ENCODE data around the gene IL17C. TPM values are rescaled to one million over a fixed set of nuclear protein-coding genes. Genes with fewer than 3 reads are reported as not detected.

The IL17C gene
- total RNA-seq, 1 donor from 2014 or later: not detected

DNA sequence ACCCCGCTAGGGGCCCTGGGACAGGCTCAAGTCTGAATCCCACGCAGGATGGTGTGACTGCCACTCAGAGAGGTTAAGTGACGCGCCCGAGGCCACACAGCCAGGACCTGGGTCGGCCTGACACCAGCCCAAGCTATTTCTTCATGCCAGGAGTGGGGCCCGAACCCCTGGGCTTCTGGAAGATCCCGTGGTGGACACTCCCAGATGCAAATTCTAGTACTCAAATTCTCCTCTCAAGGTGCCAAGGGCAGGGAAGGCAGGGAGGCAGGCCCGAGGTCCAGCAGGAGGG, 5.2 kb downstream of the IL17C start:
- DNase-seq (ENCODE audit: low spot score): no peak

DNA sequence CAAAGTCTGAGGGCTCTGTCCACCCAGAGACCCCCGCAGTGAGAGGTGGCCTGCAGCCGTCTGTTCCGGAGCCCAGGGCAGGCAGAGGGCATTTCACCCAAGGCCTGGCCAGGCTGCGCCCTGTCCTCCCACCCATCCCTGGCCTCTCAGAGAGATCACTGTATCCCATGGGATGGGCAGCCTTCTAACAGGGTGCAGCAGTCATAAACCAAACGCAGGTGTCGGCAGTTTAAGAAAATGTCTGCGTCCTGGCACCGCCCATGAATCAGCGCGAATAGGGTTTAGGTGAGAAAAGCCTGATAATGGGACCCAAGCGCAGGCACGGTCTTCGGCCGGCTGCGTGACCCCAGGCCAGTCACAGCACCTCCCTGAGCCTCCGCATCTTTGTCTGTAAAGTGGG, 7.1 kb downstream of the IL17C start:
- no peak for DNase-seq (ENCODE audit: low spot score)

DNA sequence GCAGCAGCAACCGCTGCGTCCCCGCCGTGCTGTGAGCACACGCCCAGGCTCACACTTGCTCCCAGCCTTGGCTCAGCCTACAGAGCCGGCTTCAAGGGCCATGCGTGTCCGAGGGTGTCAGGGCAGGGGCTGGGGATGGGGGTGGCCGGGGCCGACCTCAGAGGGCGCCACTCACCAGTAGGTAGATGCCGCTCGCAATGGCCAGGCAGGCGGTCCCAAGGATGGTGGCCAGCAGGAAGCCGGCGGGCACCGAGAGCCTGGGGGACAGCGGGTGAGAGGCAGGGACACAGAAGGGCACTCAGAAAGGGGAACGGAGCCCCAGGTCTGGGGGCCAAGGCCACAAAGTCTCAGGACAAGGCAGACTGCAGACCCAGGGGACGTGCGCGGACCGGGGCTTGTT, 7.6 kb downstream of the IL17C start:
- no peak for DNase-seq (ENCODE audit: low spot score)

DNA sequence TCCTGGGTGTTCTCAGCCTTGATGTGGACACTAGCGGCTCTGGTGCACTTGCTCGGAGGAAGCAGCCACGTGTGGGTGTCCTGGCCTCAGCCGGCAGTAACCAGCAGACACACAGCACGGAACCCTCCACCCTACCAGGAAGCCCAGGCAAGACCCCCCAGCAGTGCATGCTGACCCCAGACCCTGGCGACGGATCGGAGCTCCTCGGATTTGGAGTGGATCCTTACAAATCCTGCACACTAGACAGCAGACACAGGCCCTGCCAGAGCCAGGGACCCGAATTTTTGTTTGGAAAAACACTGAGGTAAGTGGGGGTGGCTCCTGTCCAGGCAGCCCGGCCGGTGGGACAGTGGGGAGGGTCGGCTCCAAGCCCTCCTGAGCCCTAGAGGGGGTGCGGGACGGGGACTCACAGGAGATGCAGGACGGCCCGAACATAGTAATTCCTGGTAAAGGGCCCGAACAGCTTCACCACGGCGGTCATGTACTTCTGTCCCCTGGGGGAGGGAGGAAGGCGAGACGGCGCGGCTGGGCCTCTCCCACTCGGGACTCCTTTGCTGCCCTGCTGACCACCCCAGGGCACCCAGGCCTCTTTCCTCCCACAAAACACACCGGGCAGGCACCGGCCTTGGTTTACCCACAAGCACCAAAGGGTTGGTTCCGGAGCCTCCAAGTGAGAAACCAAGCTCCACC, 8.1 kb downstream of the IL17C start:
- DNase-seq (ENCODE audit: low spot score): no peak

DNA sequence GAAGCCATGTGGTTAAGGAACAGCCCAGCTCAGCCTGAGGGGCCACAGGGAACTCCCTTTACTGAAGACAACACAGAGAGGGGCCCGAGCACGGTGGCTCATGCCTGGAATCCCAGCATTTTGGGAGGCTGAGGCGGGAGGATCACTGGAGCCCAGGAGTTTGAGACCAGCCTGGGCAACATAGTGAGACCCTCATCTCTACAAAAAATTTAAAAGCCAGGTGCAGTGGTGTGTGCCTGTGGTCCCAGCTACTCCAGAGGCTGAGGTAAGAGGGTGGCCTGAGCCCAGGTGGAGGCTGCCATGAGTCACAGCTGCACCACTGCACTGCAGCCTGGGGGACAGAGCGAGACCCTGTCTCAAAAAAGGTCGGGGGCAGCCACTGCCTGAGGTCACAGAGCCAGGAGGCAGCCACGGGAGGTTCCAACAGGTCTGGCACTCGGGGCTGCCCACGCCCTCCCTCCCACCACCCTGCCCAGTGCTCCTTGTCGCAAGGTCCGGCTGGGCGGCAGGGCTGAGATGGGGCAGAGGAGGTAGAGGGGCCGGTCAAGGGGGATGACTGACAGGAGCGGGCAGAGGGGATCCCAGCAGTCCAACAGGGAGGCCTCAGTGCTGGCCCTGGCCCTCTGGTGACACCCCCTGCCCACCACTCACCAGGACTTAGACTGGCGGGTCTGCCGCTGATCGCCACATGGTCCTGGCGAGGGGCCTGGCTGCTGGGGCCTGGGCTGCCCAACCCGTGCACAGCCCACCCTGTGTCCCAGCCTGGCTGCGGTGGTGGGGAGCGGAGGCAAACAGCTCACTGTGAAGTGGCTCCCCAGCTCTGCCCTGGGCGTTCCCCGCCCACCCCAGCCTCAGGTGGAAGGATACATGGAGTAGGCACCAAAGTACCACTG, 9.1 kb downstream of the IL17C start:
- no peak for DNase-seq (ENCODE audit: low spot score)

DNA sequence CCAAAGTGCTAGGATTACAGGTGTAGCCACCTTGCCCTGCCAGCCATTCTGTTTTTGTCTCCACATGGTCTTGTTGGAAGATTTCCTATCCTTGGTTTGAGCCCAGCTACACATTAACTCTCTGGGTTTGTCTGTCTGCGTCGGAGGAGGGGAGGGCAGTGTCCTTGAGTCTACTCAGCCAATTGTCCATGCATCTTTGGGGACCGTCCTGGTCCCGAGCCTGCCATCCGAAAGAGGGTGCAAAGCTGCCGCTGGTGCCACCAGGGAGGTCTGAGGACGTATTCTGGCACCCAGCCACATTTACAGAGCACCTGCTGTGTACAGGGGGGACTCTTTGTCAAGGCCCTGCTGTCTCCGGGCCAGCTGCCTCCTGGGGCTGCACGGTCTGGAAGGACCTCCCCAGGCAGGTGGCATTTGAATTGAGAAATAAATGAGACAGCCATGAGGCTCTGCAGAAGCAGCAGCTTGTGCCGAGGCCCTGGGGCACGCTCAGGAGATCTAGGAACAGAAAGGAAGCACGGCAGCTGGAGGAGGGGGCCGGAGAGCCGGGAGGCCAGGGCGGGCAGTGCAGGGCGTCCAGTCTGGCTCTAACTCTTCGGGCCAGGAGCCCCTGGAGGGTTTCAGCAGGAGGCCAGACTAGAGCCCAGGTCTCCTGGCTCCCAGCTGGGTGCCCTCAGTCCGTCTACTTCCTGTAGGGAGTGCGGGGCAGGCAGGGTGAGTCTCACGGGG, 11.0 kb downstream of the IL17C start:
- no peak for DNase-seq (ENCODE audit: low spot score)

DNA sequence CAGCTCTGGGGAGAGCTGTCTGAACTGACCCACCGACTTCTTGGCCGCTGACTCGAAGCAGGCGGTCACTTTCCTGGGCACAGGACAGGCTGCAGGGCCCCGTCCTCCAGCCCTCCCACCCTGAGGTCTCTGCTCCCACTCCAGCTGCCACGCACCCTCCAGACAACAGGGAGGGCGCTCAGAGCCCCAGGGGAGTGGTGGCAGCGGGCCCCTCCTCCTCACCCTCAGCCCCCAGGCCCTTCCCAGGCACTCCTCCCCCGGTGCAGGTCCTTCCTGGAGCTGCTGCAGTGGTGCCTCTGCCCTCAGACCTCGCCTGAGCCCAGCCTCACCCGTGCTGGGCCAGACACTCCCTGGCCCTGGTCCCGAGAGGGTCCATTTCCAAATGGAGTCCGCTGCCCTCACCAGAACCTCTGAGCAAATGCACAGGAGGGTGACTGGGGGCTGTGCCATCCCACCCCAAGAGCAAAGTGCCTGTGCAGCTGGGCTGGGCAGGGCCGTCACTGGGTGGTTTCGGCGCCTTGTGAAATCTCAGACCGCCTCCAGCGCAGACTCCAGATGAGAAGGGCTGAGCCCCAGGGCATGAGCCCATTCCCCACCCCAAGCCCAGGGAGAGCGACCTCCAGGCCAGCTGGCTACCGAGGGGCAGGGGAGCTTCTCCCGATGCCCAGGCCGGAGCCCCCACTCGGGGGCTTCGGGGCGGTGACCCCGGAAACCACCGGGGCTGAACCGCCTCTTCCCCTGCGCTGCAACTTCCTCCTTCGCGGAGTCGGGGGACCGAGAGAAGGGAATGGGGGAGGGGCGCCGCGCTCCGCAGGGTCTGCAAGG, 11.8 kb downstream of the IL17C start:
- DNase-seq (ENCODE audit: low spot score): no peak

DNA sequence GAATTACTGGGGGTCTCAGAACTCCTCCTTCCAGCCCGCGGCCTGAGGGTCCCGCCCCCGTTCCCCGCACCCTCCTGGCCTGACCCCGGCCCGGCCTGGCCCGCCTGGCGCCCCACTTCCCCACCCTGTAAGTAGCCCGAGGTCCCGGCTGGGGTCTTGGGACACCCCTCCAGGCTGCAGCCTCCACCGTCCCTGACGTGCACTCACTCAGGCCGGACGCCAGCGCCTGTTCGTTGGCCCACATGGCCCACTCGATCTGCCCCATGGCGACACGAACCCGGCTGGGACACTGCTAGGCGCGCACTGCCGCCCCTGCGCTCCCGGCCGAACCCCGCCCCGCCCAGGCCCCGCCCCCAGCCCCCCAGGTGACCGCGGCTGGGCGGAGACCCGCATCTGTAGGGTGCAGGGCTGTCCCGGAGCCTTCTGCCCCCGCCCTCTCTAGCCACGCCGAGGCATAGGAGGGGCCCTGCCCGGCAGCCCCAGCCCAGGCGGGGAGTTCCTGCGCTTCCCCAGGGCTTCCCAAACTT, 12.4 kb downstream of the IL17C start, which contains the start of gene CYBA:
CYBA (minus strand) TSS at position 305 of the 527 bp plus-strand sequence; CDS start at position 265, 40 bp downstream.
- no peak for DNase-seq (ENCODE audit: low spot score)

DNA sequence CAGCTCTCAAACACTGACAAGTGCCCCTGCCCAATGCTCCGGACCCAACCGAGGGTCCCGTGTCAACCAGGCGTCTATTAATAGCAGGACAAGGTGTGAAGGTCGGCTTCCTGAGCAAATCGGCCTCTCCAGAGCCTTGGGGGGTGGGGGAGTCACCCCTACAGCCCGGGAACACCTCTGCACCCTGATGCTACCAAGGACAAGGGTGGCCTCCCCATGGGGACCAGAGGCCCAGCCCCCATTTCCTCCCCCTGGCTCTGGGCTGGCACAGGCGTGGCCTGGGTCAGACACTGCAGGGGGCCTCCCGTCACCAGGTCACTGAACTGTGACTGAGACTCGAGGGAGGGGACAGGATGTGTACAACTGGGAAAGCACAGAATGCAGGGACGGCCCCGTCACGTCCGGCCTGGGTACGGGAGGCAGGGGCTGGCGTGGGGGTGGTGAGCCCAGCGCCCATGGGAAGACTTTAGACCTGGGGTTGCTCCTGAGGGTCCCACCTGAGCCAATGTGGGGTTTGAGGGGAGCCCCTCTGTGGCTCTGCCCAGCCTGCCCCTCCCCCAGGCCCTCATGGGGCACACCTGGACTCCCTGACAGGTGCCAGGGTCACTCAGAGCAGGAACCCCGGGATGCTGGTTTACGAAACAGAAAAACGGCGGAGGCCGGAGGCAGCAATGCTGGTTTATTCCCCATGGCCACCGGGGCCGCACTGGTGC, 13.1 kb downstream of the IL17C start:
- DNase-seq (ENCODE audit: low spot score): no peak

DNA sequence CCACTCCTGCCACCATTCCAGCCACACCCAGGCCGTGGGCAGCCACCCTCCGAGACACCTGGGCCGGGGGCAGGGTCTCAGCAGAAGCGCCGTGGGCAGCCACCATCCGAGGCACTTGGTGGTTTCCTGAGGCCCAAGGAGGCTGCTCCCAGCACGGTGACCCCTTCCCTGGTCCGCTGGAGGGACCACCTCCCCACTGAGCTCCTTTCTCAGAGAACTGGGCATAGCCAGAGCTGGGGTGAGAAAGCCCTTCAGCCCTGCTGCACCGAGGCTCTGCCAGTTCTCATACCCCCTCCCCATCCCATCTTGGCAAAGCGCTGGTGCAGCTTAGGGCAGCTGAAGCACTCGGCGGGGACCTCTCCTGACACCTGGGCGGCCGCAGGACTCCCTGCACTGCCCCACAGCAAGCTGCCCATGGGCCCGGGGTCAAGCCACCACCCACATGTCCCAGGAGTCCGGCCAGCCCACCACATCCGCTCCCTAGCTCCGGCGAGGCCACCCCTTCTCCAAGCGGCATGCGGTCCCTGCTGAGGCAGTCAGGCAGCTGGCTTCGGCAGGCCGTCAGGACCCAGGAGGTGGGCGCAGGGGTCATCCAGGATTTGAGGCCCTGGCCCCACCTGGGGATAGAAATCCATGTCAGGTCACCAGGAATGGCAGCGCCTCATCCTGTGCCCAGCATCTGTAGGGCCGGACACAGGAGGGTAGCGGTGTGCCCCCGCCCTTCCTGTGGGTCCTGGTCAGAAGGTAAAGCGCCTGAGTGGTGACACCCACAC, 13.8 kb downstream of the IL17C start:
- no peak for DNase-seq (ENCODE audit: low spot score)

DNA sequence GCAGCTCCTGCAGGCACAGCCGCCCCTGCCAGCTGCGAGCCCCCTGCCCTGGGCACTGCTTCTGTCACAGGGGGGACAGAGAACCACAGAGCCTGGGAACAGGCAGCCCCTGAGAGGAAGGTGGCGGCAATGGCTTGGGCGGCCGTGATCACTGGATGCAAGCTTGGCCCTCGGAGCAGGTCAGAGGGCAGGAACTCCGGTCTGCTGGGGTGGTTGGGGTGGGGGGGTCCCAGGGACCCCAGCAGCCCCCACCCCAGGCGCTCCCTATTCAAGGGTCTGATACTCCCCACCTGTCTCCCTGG, 14.3 kb downstream of the IL17C start:
- DNase-seq (ENCODE audit: low spot score): no peak

DNA sequence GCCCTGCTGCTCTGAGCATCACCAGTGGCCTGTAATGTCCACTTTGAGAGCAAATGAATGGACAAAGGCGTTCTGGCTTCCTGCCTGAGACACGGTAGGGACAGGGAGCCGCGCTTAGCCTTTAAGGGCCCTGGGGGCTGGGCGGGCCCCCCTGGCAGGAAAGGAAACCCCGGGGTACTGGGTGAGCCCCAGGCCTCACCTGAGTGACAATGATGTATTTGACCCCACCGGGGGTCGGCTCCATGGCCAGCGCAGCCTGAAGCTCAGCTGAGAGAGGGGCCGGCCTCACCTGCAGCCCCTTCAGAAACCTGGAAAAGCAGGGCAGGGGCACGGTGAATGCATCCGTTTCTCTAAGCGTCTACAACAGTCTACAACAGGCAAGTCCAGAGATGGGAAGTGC, 14.7 kb downstream of the IL17C start:
- no peak for DNase-seq (ENCODE audit: low spot score)

DNA sequence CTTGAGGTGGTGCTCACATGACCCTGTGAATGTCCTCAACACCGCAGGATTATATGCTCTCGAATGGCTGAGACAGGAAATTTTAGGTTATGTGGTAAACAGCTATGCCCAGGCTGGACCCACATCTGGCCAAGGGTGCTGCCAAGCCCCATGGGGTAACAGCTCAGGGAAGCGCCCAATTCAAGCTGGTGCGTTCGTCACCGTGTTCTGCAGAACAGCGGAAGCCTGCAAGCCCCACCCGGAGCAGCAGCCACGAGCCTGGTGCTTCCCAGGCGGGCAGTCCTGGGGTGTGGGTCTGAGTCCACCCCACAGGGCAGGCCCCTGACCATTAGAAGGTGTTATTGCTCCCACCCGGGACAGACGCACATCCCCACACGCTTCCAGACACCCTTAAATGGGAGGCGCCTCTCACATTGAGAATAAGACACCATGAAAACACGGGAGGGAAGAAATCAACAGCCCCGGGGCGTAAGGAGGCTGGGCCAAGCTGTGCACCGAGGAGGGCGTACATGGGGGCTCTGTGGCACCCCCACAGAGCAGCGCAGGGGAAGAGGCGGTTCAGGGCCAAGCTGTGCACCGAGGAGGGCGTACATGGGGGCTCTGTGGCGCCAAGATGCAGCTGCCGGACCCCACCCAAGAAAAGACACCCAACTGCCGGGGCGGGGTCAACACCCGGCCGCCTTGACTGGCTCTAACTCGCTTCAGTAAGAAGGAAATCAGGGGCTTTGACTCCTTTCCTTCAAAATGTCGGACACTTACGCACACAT, 15.4 kb downstream of the IL17C start:
- no peak for DNase-seq (ENCODE audit: low spot score)

DNA sequence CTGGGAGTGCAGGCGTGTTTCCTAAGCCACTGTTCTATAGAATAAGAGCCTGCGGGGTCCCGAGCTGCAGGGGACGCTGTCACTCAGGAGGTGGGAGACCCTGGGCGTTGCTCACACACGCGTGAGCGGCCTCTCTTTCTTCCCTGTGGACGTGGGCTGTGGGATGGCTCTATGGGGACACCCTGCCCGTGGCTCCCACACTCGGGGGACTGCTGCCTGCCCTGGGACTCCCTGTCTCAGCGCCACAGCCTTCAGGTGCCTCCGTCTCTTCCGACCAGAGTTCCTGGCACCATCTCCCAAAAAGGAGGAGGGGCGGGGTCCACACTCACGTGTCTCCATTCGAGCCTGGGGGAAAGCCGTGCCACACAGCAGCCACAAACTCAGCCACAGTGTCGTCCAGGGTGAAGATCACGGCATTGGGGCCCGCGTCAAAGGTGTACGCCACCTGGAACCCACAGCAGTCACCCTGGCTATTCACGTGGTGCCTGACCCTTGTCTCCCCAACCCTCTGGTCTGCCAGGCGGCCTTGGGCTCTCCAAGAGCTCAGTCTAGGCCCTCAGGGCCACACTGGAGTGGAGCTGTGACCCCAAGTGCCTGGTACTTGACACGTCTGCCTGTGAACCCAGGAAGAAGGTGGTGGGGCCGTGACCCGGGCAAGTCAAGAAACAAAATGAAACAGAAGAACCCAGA, 16.1 kb downstream of the IL17C start:
- no peak for DNase-seq (ENCODE audit: low spot score)

DNA sequence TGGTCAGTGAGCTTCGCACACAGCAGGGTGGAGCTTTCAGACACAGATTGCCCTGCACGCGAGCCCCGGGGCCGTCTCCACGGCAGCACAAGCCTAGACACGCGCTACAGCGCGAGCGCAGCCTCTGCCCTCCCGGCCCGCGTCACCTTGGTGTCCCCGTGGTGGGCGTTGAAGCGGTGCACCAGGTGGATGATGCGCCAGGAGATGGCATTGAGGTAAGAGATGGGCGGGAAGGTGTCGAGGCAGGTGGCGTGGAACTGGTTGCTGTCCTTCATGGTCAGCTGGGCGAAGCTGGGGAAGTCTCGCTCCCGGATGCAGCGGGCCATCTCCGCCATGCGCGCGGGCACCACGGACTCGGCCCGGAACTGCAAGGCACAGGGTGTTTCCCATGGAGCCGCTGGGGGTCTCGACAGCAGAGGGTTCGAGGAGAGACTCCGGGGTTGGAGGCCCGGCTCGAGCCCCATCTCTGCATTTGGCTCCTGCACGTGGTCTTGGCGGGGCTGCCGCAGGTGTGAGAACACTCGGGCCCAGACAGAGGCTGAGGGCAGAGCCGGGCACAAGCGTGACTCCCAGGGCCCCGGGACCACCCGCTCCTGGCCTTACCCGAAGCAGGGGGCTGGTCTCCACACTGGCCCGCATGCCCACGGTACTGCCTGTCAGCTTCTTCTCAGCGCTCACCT, 16.8 kb downstream of the IL17C start:
- DNase-seq (ENCODE audit: low spot score): no peak

DNA sequence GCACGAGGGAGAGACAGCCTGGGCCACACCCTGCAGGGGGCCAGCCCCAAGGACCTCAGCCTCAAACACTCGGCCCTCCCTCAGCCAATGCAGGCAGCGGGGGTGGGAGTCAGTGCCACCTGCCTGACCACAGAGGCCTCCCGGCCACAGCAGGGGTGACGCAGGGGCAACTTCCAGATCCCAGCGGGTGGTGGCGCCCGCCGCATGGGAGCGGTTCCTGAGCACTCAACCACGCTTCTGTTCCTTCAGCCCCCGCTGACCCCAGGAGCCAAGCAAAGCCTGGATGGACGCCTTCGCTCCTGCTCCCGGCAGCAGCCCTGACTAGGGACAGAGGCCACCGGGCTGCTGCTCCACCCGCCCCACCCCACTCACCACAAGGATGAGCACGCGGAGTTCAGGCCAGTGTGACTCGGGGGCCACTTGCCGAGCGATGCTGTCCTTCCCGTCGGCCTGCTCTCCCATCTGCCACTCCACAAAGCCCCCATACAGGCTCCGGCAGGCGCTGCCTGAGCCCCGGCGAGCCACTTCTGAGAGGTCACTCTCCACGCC, 17.4 kb downstream of the IL17C start:
- no peak for DNase-seq (ENCODE audit: low spot score)

DNA sequence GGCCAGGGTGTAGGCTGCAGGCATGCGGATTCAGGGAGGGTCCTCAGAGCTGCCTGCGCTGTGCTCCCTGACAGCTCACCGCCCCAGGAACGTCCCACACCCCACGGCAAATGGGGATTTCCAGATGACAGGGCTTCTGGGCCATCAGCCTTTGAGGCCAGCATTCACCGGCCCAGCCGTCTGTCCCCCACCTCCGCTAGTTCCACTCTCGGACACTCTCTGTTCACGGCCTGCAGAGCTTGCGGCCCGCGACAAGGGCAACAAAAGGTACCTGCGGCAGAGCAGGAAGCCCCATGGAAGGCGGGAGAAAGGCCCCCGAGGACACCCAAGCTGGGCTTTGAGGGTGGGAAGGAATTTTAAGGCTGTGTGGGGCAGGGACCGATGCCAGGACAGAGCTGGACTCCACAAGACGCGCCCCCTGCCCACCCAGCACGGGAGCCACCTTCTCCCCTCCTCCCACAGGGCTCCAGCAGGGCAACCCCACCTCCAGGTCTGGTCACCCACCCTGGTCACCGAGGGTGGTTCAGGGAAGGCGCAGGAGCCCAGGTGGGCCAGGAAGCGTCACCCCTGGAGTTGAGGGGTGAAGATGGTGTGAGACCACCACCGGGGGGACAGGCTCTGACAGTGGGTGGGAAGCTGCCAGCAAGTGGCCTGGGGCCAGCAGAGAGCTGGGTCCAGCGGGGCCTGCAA, 18.1 kb downstream of the IL17C start:
- DNase-seq (ENCODE audit: low spot score): no peak

All from mesenteric fat pad (tissue), 1 donor.